Loucy (cell line): ENCODE results near the gene RHOA.

Source experiments
- EZH2phosphoT487 ChIP-seq: fragments of 200-600 bp; IDR thresholded peaks from 2 replicates; pipeline ENCODE4 v1.6.1; 2018; ENCODE audit warnings: antibody characterized with exemption, mild to moderate bottlenecking, moderate library complexity, borderline replicate concordance
- TF ChIP-seq, protein P1 (sequence below): fragments of 200-600 bp; sonication (generic); conservative IDR thresholded peaks from 2 replicates; pipeline ENCODE4 v1.5.1; 2014; ENCODE audit warnings: mild to moderate bottlenecking, antibody characterized with exemption, low read length

DNA sequence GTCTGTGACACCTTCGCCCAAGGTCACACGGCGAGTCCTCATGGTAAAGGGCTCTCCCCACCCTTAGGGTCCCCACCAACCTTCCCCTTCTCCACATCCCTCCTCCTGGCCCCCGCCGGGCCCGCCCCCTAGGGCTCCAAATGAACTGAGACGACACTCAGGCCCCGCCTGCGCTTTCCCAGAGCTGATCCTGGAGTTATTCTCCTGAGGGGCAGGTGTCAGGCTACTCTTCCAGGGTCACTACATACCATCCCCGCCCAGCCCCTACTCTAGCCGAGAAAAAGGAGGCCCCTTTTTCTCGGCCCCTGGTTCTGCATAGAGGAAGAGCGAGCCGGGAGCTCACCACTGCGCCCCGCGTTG, 72.2 kb downstream of the RHOA start:
- TF ChIP-seq, protein P1, sequence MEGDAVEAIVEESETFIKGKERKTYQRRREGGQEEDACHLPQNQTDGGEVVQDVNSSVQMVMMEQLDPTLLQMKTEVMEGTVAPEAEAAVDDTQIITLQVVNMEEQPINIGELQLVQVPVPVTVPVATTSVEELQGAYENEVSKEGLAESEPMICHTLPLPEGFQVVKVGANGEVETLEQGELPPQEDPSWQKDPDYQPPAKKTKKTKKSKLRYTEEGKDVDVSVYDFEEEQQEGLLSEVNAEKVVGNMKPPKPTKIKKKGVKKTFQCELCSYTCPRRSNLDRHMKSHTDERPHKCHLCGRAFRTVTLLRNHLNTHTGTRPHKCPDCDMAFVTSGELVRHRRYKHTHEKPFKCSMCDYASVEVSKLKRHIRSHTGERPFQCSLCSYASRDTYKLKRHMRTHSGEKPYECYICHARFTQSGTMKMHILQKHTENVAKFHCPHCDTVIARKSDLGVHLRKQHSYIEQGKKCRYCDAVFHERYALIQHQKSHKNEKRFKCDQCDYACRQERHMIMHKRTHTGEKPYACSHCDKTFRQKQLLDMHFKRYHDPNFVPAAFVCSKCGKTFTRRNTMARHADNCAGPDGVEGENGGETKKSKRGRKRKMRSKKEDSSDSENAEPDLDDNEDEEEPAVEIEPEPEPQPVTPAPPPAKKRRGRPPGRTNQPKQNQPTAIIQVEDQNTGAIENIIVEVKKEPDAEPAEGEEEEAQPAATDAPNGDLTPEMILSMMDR, result no peak
- no peak for TF ChIP-seq EZH2phosphoT487
